ENCODE data around the gene ARSK. TPM values are rescaled to one million over a fixed set of nuclear protein-coding genes. Genes with fewer than 3 reads are reported as not detected.

ARSK gene
- total RNA-seq, 1 experiment from 2014 or later, result 8.5 TPM

- H3K9me3 Mint-ChIP-seq, result no peaks in the 10 kb centered on the region
- peak overlapping the region; percentile 66 for H3K9ac ChIP-seq (ENCODE audit: extremely low read depth, insufficient read length, low read length)
- no peak overlapping the region for H3K23ac ChIP-seq (ENCODE audit: insufficient read length, low read depth, low read length)
- no peak overlapping the region for H3K18ac ChIP-seq (ENCODE audit: insufficient read length, low read depth, low read length)
- no peak overlapping the region for H3K14ac ChIP-seq (ENCODE audit: insufficient read depth, low read length)
- no peak overlapping the region for H3K4ac ChIP-seq (ENCODE audit: low read depth, low read length)
- H3K4me1 ChIP-seq (ENCODE audit: insufficient read depth, low read length), result peaks cover 3% of the 10 kb centered on the region; the same call in 1 of the 2 replicates
- peaks cover 7 to 8% (median 7%) of the 10 kb centered on the region in 3 experiments; a peak in 6 of 7 replicates for H3K36me3 Mint-ChIP-seq (ENCODE audit: insufficient read depth in 1 of 3, low read depth in 3 of 3)
- H2BK12ac ChIP-seq (ENCODE audit: insufficient read length, low read depth, low read length), result no peak overlapping the region
- H2BK20ac ChIP-seq (ENCODE audit: low read depth, low read length, poor library complexity, severe bottlenecking), result no peak overlapping the region
- H2AFZ ChIP-seq (ENCODE audit: low read length), result no peak overlapping the region
- no peaks in the 10 kb centered on the region for H3K27me3 ChIP-seq (ENCODE audit: insufficient read depth, low read length)
- H2BK15ac ChIP-seq (ENCODE audit: low read depth, low read length), result no peak overlapping the region
- no peaks in the 10 kb centered on the region for H3K9me3 ChIP-seq (ENCODE audit: control insufficient read depth, low read depth, low read length)
- no peaks in the 10 kb centered on the region for H3K27me3 Mint-ChIP-seq (ENCODE audit: low read depth)
- H3K4me3 Mint-ChIP-seq, result peak overlapping the region; percentile 79 to 90
- no peak for DNase-seq
- H2BK120ac ChIP-seq (ENCODE audit: low read depth, low read length, poor library complexity, severe bottlenecking), result no peak overlapping the region
- H3K23me2 ChIP-seq (ENCODE audit: insufficient read length, low read depth, low read length, poor library complexity, severe bottlenecking), result peaks cover 3% of the 10 kb centered on the region
- H2BK5ac ChIP-seq (ENCODE audit: insufficient read length, low read length), result no peak overlapping the region
- WGBS (ENCODE audit: extremely low coverage, insufficient read length, low lambda C conversion rate), result no CpG with 5 or more reads among the region's 9 CpGs
- H4K91ac ChIP-seq (ENCODE audit: insufficient read length, low read depth, low read length), result no peak overlapping the region
- H3K79me1 ChIP-seq (ENCODE audit: insufficient read depth, low read depth, low read length, poor library complexity, severe bottlenecking), result peaks cover 5% of the 10 kb centered on the region
- no peaks in the 10 kb centered on the region for H4K20me1 ChIP-seq (ENCODE audit: control insufficient read depth, insufficient read depth, insufficient read length)
- H3K27ac ChIP-seq (ENCODE audit: insufficient read length, low read depth, low read length), result no peak overlapping the region
- H3K27ac Mint-ChIP-seq, result peak overlapping the region; percentile 89 to 98 (median 97)
- no peak overlapping the region for H3T11ph ChIP-seq (ENCODE audit: low read length)
- H4K5ac ChIP-seq (ENCODE audit: insufficient read length, low read depth, low read length), result no peak overlapping the region
- H3K4me1 Mint-ChIP-seq, result peaks cover 13% of the 10 kb centered on the region in 2 experiments
- peaks cover 3% of the 10 kb centered on the region; the same call in 1 of the 2 replicates for H3K79me2 ChIP-seq (ENCODE audit: insufficient read depth, low read length)
- H3K4me2 ChIP-seq (ENCODE audit: insufficient read depth, insufficient read length, low read length), result peak overlapping the region; percentile 98
- no peak overlapping the region for H3K56ac ChIP-seq (ENCODE audit: insufficient read length, low read depth, low read length)
- H2AK5ac ChIP-seq (ENCODE audit: insufficient read length, low read length), result no peak overlapping the region
- H4K8ac ChIP-seq (replicated peaks; ENCODE audit: insufficient read length, low read depth, low read length), result no peak overlapping the region
- TF ChIP-seq CTCF (conservative IDR thresholded peaks at IDR 0.05), result no peak
Measured at GRCh38 chr5:95555553-95555952, 652 bp downstream of the ARSK start.

All from H9 (cell line).